RCC 7860 (cell line): ENCODE measurements around the gene EPN3.

ENCODE experiments used
- DNase-seq: peaks from one replicate; pipeline ENCODE4 v3.0.0-alpha.2; 2015; ENCODE audit warnings: low spot score
- FAIRE-seq: peaks from 2 replicates; lab custom pipeline; 2012; peaks lifted over from hg19 to GRCh38; lab: Jason Lieb, UNC

The EPN3 gene

GRCh38 chr17:50508573-50509460 lies 23.7 kb upstream of the EPN3 start:
- FAIRE-seq, result no peak
- DNase-seq, result no peak

DNA sequence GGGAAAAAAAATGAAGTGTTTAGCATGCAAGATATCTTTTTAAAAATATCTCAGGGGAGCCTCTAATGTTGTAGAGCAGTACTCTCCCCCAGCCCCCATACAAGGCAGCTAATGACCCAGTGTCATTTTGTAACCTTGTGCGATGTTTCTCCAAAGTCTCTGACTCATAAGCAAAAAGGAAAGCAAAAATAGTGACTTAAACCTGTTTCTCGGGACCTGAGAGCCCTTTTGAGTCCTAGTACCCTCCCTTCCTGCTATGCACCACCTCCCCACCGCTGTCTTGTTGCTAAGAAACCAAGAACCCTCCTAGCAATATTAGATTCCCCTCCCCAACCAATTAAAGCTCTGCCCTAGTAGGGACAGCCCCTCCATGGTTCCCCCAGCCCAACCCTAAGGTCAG lies 21.5 kb upstream of the EPN3 start:
- DNase-seq, result no peak
- no peak for FAIRE-seq

DNA sequence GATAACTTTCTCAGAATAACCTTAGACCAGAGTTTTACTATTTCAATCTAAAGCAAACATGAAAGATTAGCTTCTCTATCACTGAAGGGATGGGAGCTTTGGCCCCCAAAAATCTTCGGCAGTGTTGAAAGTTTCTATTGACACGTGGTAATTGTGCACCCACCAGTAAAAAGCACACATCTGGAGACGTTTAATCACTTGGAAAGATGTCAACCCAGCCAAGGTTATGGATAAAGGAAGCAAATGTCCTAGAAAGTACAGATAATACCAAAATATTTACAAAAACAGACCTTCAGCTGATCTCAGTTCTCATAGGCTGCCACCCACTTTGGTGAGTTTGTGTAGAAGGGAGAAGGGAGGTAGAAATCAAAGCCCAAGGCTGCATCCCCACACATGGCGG lies 19.0 kb upstream of the EPN3 start:
- DNase-seq, result no peak
- FAIRE-seq, result no peak

DNA sequence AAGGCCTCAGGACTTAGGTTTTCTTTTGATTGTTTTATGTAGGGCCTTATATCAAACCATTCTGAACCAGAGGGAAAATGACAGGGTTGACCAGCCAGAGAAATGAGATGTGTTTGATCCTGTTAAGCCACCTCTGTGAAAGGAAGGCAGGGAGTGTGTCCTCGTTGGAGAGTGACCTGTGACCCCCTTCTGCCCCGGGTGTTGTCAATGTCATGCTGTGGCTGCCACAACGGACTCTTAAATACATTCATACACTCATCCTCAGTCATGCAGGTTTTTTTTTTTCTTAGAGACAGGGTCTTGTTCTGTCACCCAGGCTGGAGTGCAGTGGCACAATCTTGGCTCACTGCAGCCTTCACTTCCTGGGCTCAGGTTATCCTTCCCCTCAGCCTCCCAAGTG lies 18.1 kb upstream of the EPN3 start:
- DNase-seq, result no peak
- no peak for FAIRE-seq

GRCh38 chr17:50514936-50515702 lies 17.4 kb upstream of the EPN3 start:
- DNase-seq (no peak), FAIRE-seq (no peak)

DNA sequence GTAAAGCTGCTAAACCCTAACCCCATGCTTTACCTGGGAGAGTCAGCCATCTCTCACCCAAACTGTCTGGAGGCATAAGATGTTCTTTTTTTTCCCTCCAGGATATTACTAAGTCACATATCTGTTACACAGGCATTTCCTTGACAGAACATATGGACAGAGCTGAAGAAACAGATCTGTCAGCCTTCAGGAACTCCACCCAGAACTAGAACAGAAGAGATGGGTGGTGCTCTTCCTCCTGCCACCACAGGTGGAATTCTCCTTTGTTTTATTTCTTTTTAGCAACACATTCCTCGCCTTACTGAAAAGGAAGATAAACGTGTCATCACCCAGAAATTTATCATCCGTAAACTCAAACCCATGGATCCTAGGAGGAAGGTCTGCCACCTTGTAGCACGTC lies 15.5 kb upstream of the EPN3 start:
- FAIRE-seq (no peak), DNase-seq (no peak)

DNA sequence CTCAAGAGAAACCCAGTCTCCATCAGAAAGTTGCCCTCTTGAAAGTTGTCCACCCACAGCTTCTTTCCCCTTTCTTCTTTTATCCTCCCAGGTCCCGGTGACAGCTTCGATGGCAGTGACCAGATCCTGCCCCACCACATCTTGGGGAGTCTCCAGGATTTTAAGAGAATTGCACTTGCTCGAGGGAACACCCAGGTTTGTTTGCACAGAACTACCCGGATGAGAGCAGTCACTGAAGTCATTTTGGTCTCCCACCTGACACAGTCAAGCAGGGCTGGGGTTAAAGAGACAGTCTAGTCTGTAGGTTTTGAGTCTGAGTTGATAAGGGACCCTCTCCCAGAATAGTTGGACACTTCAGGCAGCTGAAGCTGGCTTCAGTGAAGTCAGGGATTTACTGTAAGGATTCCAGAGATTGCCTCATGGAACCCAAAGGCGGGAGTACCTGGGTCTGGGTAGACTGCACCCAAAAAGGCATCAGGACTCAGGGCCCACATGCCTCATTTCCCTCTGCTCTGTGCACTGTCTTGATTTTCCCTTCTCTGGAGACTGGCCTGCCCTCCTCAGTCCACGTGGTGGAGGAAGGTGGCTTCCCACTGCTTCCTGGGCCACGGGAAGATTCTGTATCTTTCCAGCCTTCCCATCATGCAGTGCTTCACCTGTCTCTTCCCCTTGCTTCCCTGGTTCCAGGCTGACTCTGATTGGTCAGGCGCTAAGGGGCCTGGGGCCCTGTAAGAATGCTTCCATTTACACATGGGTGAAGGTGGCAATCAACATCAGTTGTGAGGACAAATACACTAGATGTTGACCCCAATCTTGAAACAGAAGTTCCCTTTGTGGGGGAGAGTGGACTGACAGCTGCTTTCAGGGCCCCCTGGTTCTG lies 14.8 kb upstream of the EPN3 start:
- no peak for FAIRE-seq
- no peak for DNase-seq

DNA sequence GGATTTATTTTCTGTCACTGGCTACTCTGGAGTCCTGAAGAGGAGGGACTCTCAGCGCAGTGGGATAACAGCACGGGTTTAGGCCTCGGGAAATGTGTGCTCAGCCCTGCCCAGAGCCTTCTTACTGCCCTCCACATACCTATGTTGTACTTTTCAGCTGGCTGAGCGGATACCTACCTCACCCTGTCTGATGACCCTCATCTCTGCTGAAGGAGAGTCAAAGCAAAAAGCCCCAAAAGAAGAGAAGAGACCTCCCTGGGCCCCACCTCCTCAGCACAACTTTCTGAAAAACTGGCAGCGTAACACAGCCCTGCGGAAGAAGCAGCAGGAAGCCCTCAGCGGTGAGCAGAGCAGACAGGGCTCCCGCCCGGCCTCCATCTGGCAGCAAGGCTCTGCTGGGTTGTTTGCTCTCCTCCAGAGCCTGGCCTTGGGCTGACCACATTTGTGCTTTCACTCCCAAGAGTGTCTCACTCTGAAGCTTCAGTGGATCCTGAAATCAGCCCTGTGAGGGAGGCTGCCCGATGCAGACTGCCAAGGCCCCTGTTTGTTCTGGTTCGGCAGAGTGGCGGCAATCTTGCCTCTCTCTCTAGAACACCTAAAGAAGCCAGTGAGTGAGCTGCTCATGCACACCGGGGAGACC lies 14.0 kb upstream of the EPN3 start:
- FAIRE-seq, result no peak
- DNase-seq, result no peak

- DNase-seq, result no peak
Observed at GRCh38 chr17:50519141-50519834, 13.2 kb upstream of the EPN3 start.

GRCh38 chr17:50520483-50520882 lies 12.1 kb upstream of the EPN3 start:
- FAIRE-seq (no peak), DNase-seq (no peak)

More at GRCh38 chr17:50519141-50519834, 13.2 kb upstream of the EPN3 start:
- FAIRE-seq, result no peak

- FAIRE-seq (no peak), DNase-seq (no peak)
Observed at GRCh38 chr17:50521514-50521913, 11.0 kb upstream of the EPN3 start.

DNA sequence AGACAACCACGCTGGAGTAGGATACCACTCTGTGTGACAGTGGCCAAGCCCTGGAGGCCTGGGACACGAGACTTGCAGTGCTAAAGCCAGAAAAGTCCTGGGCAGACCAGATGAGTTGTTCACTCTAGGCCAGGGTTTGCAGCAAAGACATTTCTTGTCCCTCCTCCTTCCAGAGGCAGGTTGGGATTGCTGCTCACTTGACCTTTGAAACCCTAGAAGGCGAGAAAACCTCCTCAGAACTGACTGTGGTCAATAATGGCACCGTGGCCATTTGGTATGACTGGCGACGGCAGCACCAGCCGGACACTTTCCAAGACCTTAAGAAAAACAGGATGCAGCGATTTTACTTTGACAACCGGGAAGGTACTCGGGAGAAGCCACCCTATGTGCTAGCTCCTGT lies 9.8 kb upstream of the EPN3 start:
- FAIRE-seq, result no peak
- no peak for DNase-seq

DNA sequence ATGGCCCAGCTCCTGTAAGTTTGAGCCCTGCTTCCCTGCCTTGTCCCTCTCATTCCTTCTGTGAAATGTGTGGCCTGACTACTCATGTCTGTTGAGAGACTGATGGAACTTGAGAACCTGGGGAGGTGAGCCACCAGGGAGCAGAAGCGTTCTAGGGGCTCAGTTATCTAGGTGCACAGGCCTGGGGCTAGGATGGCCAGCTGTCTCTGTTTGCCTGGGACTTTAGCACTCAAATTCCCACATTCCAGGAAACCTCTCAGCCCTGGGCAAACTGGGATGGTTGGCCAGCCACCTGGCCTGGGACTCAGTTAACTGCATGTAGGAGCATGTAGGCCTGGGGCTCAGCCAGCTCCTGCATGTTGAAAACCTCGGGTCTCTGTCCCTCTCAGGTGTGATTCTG lies 9.3 kb upstream of the EPN3 start:
- no peak for DNase-seq
- FAIRE-seq, result no peak

DNA sequence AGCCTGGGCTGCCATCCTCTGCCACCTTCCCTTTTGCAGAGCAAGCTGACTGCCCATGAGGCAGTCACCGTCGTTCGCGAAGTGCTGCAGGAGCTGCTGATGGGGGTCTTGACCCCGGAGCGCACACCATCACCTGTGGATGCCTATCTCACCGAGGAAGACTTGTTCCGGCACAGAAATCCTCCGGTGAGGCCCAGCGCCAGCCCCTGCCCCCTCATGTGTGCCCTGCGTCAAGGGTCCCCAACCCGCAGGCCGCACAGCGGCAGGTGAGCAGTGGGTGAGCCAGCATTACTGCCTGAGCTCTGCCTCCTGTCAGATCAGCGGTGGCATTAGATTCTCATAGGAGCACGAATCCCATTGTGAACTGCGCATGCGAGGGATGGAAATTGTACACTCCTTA lies 7.7 kb upstream of the EPN3 start:
- FAIRE-seq, result no peak
- no peak for DNase-seq

GRCh38 chr17:50527155-50527762 lies 5.3 kb upstream of the EPN3 start:
- FAIRE-seq (no peak), DNase-seq (no peak)

DNA sequence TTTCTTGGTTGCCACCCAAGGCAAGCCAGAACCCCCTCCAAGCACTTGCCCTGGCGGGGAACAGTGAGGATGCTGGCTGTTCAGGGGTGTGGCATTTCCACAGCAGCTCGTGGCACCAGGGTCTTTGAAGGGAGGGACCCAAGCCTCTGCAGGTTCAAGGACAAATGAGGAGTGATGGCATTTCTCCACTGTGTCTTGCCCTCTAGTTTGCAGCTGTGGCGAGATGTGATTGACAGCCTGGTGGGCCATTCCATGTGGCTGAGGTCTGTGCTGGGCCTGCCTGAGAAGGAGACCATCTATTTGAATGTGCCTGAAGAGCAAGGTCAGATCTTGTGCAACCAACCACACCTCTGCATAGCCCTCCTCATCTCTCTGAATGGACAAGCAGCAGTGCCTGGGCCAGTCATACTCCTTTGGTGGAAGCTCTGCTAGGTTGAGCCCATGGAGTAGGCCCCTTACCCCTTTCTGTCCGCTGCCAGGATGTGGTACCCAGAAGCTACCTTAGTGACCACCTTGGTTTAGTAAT lies 4.5 kb upstream of the EPN3 start:
- no peak for DNase-seq
- no peak for FAIRE-seq

DNA sequence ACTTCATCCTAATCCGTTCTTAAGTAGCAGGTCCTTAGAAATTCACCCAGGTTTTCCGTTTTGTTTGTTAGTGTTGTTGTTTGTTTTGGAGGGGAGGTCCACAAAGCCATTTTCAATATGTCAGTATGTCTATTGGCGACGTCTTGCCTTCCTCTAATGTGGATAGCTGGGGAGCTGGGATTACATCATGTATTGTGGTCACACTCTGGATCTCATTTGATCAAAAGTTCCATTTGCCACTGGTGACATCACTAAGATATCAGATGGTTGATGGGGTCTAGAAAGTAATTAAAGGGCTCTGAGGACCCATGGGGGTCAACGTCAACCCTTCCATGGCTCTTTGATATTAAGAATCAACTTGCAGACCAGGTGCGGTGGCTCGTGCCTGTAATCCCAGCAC lies 2.7 kb upstream of the EPN3 start:
- FAIRE-seq, result no peak
- no peak for DNase-seq

DNA sequence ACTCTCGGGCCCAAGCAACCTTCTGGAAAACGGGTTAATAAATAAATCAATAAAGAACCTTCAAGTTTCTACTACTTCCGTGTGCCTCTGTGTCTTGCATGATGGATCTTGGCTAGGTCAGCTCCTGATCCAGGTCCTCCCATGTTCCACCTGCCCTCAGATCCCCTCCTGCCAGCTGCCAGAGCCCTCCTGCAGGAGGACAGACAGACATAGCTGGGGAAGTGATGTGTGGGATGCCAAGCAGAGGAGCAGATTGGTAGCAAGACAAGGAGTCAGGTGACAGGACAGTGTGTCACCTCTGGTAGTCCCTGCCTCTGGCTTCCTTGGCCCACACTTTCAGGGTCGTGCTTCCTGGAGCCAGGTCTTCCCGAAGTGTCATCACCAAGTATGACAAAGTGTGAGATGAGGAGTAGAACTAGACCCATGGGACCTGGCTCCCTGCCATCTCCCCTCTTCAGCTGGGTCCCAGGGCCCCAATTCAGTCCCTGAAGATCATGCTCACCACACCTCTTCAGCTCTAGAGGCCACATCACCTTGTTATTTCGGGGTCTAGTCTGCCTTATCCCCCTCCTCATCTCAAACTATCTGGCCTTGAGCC lies 1.0 kb upstream of the EPN3 start:
- no peak for DNase-seq
- no peak for FAIRE-seq

DNA sequence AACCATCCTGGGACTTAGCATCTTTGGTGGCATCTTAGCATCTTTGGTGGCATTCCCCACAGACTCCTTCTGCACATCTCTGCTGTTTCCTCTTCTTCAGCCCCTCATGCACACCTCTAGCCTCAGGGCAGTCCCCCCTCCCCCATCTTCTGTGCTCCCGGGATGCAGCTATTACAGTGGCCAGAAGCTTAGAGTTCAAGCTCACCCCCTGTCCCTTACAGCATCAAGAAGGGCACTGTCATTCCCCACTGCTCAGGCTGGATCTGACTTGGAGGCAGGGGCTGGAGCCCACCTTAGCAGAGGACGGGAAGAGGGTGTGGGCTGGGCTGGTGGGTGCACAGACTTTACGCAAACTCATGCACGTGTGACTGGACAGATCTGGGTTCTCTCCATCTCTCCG lies 650 bp downstream of the EPN3 start:
- no peak for DNase-seq
- no peak for FAIRE-seq
